ENCODE results near the gene MUC20.

MUC20 gene

DNA sequence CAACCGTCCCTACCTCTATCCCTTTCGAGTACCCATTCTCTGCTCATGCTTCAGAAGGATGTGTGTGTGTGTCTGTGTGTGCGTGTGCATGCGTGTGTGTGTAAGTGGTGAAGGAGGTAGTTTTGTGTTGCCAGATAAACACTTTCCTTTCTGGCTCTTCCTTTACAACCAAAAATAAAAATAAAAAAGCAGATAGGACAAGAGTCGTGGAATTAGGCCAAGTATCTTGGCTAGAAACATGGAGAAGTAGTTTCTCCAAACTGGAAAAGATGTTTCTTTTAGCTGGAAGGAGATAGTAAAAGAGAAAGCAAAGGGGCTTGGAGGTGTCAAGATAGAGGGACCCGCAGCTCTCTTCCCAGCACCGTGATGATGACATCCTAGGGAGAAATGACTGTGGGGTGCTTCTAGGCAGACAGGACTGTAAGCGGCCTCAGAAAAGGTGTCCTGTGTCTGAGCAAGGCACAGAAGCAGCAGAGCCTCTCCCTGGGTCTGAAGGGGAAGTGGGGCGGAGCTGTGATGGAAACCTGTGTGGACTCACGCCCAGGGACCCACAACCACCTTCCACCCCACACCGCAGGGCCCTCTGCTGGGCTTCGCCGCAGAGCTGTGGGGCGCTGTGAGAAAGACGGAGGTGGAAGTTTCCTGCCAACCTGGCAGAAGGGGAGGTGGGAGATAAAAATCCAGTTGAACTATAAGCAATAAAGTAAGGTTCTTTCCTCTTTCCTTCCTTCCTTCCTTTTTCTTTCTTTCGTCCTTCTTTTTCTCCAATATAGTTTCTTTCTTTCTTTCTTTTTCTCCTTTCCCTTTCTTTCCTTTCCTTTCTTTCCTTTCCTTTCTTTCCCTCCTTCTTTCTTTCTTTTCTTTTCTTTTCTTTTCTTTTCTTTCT, 35.3 kb downstream of the MUC20 start:
- no peak overlapping the region for H3K27ac ChIP-seq
- TF ChIP-seq, protein P1, sequence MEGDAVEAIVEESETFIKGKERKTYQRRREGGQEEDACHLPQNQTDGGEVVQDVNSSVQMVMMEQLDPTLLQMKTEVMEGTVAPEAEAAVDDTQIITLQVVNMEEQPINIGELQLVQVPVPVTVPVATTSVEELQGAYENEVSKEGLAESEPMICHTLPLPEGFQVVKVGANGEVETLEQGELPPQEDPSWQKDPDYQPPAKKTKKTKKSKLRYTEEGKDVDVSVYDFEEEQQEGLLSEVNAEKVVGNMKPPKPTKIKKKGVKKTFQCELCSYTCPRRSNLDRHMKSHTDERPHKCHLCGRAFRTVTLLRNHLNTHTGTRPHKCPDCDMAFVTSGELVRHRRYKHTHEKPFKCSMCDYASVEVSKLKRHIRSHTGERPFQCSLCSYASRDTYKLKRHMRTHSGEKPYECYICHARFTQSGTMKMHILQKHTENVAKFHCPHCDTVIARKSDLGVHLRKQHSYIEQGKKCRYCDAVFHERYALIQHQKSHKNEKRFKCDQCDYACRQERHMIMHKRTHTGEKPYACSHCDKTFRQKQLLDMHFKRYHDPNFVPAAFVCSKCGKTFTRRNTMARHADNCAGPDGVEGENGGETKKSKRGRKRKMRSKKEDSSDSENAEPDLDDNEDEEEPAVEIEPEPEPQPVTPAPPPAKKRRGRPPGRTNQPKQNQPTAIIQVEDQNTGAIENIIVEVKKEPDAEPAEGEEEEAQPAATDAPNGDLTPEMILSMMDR (IDR thresholded peaks at IDR 0.05; ENCODE audit: low read depth, low read length) = no peak
- no peaks in the 10 kb centered on the region for H3K27me3 ChIP-seq (ENCODE audit: insufficient read depth, low read depth, severe bottlenecking)
- no peak overlapping the region for H3K4me3 ChIP-seq (ENCODE audit: low read depth, low read length)
- no peaks in the 10 kb centered on the region for H3K9me3 ChIP-seq (ENCODE audit: severe bottlenecking)
- DNase-seq = no peak
- no peaks in the 10 kb centered on the region for H3K36me3 ChIP-seq

DNA sequence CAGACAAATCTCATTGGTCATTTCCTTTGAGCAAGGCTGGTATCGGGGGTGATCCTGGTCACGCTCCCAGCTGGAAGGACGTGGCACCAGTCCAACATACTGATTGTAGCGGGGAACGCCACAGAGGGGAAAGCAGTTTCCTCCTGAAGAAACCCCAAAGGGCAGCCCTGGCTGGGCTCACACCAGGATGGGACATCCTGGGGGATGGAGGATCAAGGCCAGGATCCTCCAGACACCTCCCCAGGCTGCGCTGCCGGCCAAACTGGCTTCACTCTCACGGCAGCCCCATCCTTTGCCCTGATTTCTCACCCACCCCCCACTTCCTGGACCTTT, 36.6 kb downstream of the MUC20 start:
- TF ChIP-seq, protein P1 (IDR thresholded peaks at IDR 0.05; ENCODE audit: low read depth, low read length) = no peak
- DNase-seq = no peak
- Histone ChIP-seq H3K9me3 (ENCODE audit: severe bottlenecking) (no peaks in the 10 kb centered on the region), H3K27me3 (ENCODE audit: insufficient read depth, low read depth, severe bottlenecking) (no peaks in the 10 kb centered on the region), H3K27ac (no peak overlapping the region), H3K36me3 (no peaks in the 10 kb centered on the region), H3K4me3 (ENCODE audit: low read depth, low read length) (no peak overlapping the region)

DNA sequence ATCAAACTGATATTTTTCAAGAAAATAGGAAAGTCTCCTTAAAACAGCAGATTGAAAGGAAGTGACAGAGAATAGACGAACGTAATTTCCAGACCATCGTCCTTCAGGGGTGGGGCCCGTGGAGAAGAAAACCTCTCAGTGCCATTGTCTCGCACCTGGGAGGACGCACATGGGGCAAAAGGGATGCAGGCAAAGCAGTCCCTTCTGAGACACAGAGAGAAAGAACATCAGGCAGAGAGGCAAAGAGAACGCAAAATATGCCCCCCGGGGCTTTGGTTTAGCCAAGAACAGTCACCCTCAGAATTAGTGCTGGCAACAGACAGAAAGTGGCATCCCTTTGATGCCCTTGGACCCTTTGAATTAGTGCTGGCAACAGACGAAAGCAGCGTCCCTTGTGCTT, 37.0 kb downstream of the MUC20 start:
- TF ChIP-seq, protein P1 (IDR thresholded peaks at IDR 0.05; ENCODE audit: low read depth, low read length) = no peak
- H3K27me3 ChIP-seq (ENCODE audit: insufficient read depth, low read depth, severe bottlenecking) = no peaks in the 10 kb centered on the region
- DNase-seq = no peak

DNA sequence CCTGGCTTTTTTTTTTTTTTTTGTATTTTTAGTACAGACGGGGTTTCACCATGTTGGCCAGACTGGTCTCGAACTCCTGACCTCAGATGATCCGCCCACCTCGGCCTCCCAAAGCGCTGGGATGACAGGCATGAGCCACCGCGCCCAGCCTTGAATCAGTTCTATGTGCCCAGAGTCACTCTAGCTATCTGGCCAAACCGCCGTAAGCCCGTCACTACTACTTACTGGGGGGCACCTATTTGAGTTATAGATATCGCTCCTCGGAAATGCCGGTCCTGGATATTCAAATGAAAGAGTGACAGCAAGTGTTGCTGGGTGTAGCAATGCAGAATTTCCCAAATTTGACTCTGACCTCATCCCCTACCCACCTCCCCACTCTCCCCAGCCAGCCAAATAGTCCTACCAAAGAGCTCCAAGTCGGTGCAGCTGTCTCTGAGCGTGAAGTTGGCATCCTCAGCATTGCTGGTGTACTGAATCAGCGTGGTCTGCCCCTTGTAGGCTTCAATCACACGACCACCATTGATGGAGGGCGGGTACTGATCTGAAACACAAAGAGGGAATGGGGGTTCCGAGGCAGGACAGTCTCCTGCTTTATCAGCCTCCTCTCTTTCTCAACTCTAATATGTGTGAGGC, 38.1 kb downstream of the MUC20 start:
- Histone ChIP-seq H3K27ac (no peak overlapping the region), H3K27me3 (ENCODE audit: insufficient read depth, low read depth, severe bottlenecking) (no peaks in the 10 kb centered on the region), H3K36me3 (no peaks in the 10 kb centered on the region), H3K4me3 (ENCODE audit: low read depth, low read length) (no peak overlapping the region), H3K9me3 (ENCODE audit: severe bottlenecking) (no peaks in the 10 kb centered on the region)
- DNase-seq = no peak
- TF ChIP-seq, protein P1 (IDR thresholded peaks at IDR 0.05; ENCODE audit: low read depth, low read length) = no peak

More for the DNA sequence above, 37.0 kb downstream of the MUC20 start:
- H3K27ac ChIP-seq = no peak overlapping the region
- H3K9me3 ChIP-seq (ENCODE audit: severe bottlenecking) = no peaks in the 10 kb centered on the region
- no peaks in the 10 kb centered on the region for H3K36me3 ChIP-seq
- H3K4me3 ChIP-seq (ENCODE audit: low read depth, low read length) = no peak overlapping the region

DNA sequence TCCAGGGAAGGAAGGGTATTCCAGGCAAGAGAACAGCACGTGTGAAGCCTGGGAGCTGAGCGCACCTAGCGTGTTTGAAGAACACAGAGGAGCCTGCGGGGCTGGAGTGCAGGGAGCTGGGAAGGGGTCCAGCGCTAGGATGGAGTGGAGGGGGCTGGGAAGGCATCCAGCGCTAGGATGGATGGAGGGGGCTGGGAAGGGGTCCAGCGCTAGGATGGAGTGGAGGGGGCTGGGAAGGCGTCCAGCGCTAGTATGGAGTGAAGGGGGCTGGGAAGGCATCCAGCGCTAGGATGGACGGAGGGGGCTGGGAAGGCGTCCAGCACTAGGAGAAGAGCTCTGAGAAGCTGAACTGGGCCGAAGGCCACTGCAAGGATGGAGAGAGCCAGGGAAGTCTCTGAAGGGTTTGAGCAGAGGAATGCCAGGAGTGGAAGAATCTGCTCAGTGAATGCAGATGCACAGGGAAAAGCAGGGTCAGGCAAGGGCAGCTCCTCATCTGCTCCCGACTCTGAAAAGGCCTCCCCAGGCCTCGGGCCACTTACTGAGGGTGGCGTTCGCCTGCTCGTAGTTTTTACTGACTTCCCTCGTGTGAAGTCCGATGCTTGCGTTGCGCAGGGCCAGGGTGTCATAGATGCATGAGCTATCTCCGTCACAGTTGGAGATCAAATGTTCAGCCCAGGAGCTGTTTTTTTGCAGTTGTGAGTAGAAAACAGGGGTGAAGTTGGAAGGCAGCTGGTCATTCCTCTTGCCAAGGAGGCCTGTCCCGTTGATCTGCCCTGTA, 39.8 kb downstream of the MUC20 start:
- TF ChIP-seq, protein P1 (IDR thresholded peaks at IDR 0.05; ENCODE audit: low read depth, low read length) = no peak
- Histone ChIP-seq H3K27me3 (ENCODE audit: insufficient read depth, low read depth, severe bottlenecking) (no peaks in the 10 kb centered on the region), H3K9me3 (ENCODE audit: severe bottlenecking) (no peaks in the 10 kb centered on the region), H3K36me3 (no peaks in the 10 kb centered on the region), H3K4me3 (ENCODE audit: low read depth, low read length) (no peak overlapping the region), H3K27ac (no peak overlapping the region)
- no peak for DNase-seq

All from WERI-Rb-1 (cell line).